Kidney (tissue), 14 donors: ENCODE data around the gene SLC1A1. TPM values are rescaled to one million over a fixed set of nuclear protein-coding genes. Genes with fewer than 3 reads are reported as not detected.

Source experiments
- DNase-seq, 5 donors: peaks; one replicate each; pipeline ENCODE4 v3.0.0-alpha.2; 2013 to 2020
- FAIRE-seq: peaks from 2 replicates; lab custom pipeline; 2012; peaks lifted over from hg19 to GRCh38; lab: Jason Lieb, UNC
- H3K27ac ChIP-seq, 2 donors: one replicate each; pipeline ENCODE4 v1.7.0; 2013; ENCODE audit warnings: low read depth in 2 of 2, low read length in 2 of 2, inconsistent platforms in 1 of 2
- H3K27me3 ChIP-seq: one replicate; pipeline ENCODE4 v1.7.1; 2013; ENCODE audit warnings: low read length, inconsistent platforms; ENCODE audit not compliant: control insufficient read depth, insufficient read depth
- H3K36me3 ChIP-seq, 3 donors: one replicate each; pipeline versions ENCODE4 v1.7.0 to v1.7.1; 2013; ENCODE audit warnings: low read length in 3 of 3, control low read depth in 1 of 3, inconsistent platforms in 1 of 3; ENCODE audit not compliant: insufficient read depth in 3 of 3, control insufficient read depth in 2 of 3
- H3K4me1 ChIP-seq, 3 donors: one replicate each; pipeline versions ENCODE4 v1.7.0 to v1.7.1; 2013; ENCODE audit warnings: low read length in 3 of 3, inconsistent platforms in 1 of 3, low read depth in 1 of 3; ENCODE audit not compliant: control insufficient read depth in 2 of 3, insufficient read depth in 2 of 3
- H3K4me3 ChIP-seq, 3 donors: one replicate each; pipeline versions ENCODE4 v1.7.0 to v1.8.1; 2013; ENCODE audit warnings: low read length in 3 of 3, control low read depth in 1 of 3, inconsistent platforms in 1 of 3
- H3K9ac ChIP-seq, 3 donors: one replicate each; pipeline versions ENCODE4 v1.7.0 to v1.7.1; 2013; ENCODE audit warnings: low read length in 3 of 3, control low read depth in 1 of 3, inconsistent platforms in 1 of 3
- H3K9me3 ChIP-seq, 3 donors: one replicate each; pipeline versions ENCODE4 v1.7.0 to v1.7.1; 2013; ENCODE audit warnings: low read length in 3 of 3, control low read depth in 1 of 3, inconsistent platforms in 1 of 3; ENCODE audit not compliant: control insufficient read depth in 2 of 3, insufficient read depth in 1 of 3
- CTCF ChIP-seq: IDR thresholded peaks from 3 replicates; pipeline ENCODE4 v1.5.1; 2012; ENCODE audit warnings: mild to moderate bottlenecking, moderate library complexity, borderline replicate concordance; ENCODE audit not compliant: insufficient read depth; ENCODE audit errors: extremely low read depth
- intact Hi-C: fragments of 100-400 bp; cut with DNase I; formaldehyde crosslinking; loops from one replicate; pipeline ENCODE4 v1.11.1; 2022
- polyA plus RNA-seq: library from polyadenylated mRNA; stranded (reverse); fragments of 350-450 nt; fragmentation: Illumina TruSeq; extraction: RNeasy Lipid Tissue Mini Kit (QIAGEN cat#74804); gene quantifications from one replicate; pipeline ENCODE4 v1.2.3, GENCODE V29; 2014; ENCODE audit warnings: low read depth, low replicate concordance; ENCODE audit not compliant: insufficient read depth
- total RNA-seq: library from RNA; stranded (reverse); fragmentation: NEBNext Ultra II Directional; extraction: Animal tissue kit (Norgen Biotek cat#: 25700); gene quantifications from one replicate; pipeline ENCODE4 v1.2.1, GENCODE V29; 2021
- donor health status: control.
- donor health status: control.
- donor health status: control.
- donor health status: control.
- donor health status: control.
- donor health status: DM: yes; HTN: yes; CAD: no.
- donor health status: Normal renal cell carcinoma (clear cell type).

The SLC1A1 gene
- total and polyA plus RNA-seq, 2 donors from 2014 or later = 19.0 to 19.6 TPM

GRCh38 chr9:4620881-4621555 is 130.8 kb downstream of the SLC1A1 start:
- no peaks in the 10 kb centered on the region for H3K27me3 ChIP-seq
- no peaks in the 10 kb centered on the region for H3K4me1 ChIP-seq
- H3K9ac ChIP-seq = no peak overlapping the region
- H3K4me3 ChIP-seq = no peak overlapping the region
- TF ChIP-seq CTCF = no peak
- no peak for DNase-seq
- no peak overlapping the region for H3K27ac ChIP-seq
- intact Hi-C loops = no loop called here
- no peaks in the 10 kb centered on the region for H3K9me3 ChIP-seq
- FAIRE-seq = no peak
- no peaks in the 10 kb centered on the region for H3K36me3 ChIP-seq

DNA sequence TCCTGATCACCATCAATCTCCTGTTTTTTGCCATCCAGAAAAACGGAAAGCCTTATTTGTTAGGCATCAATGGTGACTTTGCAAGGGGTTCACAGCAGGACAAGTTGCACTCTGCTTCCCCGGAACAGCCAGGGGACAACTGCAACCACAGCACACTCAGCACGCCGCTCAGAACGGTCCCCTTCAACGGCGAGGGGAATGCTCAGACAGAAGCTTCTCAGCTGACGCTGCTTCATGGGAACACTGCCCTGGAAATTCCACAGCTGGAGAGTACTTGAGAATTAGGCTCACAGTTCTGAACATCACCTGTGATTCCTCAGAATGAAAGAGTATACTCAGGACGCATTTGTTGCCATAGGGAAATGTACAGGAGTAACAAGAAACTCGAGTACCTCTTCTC is 131.7 kb downstream of the SLC1A1 start:
- H3K27ac ChIP-seq = no peak overlapping the region
- H3K27me3 ChIP-seq = no peaks in the 10 kb centered on the region
- FAIRE-seq (no peak), DNase-seq (no peak)
- TF ChIP-seq CTCF = no peak
- no peaks in the 10 kb centered on the region for H3K4me1 ChIP-seq
- no peaks in the 10 kb centered on the region for H3K9me3 ChIP-seq
- intact Hi-C loops = no loop called here
- H3K9ac ChIP-seq = no peak overlapping the region
- no peak overlapping the region for H3K4me3 ChIP-seq
- H3K36me3 ChIP-seq = no peaks in the 10 kb centered on the region

- H3K27ac ChIP-seq = no peak overlapping the region
- intact Hi-C loops = no loop called here
- no peaks in the 10 kb centered on the region for H3K36me3 ChIP-seq
- H3K4me3 ChIP-seq = no peak overlapping the region
- H3K9ac ChIP-seq = no peak overlapping the region
- H3K9me3 ChIP-seq = no peaks in the 10 kb centered on the region
- TF ChIP-seq CTCF = no peak
- no peaks in the 10 kb centered on the region for H3K4me1 ChIP-seq
- DNase-seq = no peak
- H3K27me3 ChIP-seq = no peaks in the 10 kb centered on the region
- FAIRE-seq = no peak
Observed at GRCh38 chr9:4630836-4631235, 140.6 kb downstream of the SLC1A1 start.

Other genes with a start within 250 kb of the SLC1A1 start
- 90.0 TPM for gene GLIS3, start 190.4 kb upstream of the SLC1A1 start, total RNA-seq
- 5.4 TPM for gene GLIS3, start 190.4 kb upstream of the SLC1A1 start, polyA plus RNA-seq
- gene PLPP6, start 171.8 kb downstream of the SLC1A1 start, total RNA-seq = 9.0 TPM
- gene PLPP6, start 171.8 kb downstream of the SLC1A1 start, polyA plus RNA-seq = 6.7 TPM
- gene SPATA6L, start 176.0 kb downstream of the SLC1A1 start, total RNA-seq = 15.1 TPM
- gene SPATA6L, start 176.0 kb downstream of the SLC1A1 start, polyA plus RNA-seq = 1.5 TPM
- gene CDC37L1, start 189.1 kb downstream of the SLC1A1 start, total RNA-seq = 24.7 TPM
- gene CDC37L1, start 189.1 kb downstream of the SLC1A1 start, polyA plus RNA-seq = 16.9 TPM